SH-SY5Y (cell line): ENCODE measurements around the gene ECT2L.

Experiments used
- GATA2 ChIP-seq: IDR thresholded peaks from 2 replicates; pipeline ENCODE4 v1.6.1; 2011; ENCODE audit warnings: mild to moderate bottlenecking, low read depth, low read length
- GATA3 ChIP-seq: IDR thresholded peaks from 2 replicates; pipeline ENCODE4 v1.6.1; 2011; ENCODE audit warnings: low read depth, mild to moderate bottlenecking, low read length, moderate library complexity

- TF ChIP-seq GATA2 (no peak), GATA3 (no peak)
Observed at GRCh38 chr6:138862456-138862855, 66.6 kb downstream of the ECT2L start.
